ENCODE results near the gene ABHD2.
A peak's percentile ranks its signal among the peaks of the same experiment; 100 is the strongest.

Gene ABHD2

DNA sequence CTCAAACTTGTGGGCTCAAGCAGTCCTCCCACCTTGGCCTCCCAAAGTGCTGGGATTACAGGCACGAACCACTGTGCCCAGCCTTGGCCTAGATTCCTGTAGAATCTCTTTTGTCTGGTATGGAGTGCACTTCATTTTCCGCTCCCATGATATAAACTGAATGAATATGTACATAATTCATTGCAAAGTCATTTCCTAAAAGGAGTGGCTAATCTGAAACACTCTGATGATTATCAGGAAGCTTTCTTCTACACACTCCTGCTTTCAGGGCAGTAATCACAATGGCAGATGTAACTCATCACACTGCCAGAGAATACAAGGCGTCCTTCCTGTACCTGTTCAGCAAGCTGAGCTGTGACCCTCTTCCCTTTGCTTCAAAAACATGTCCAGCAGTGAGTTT lies 104.5 kb downstream of the ABHD2 start:
- H3K27ac Mint-ChIP-seq: no peak overlapping the region

DNA sequence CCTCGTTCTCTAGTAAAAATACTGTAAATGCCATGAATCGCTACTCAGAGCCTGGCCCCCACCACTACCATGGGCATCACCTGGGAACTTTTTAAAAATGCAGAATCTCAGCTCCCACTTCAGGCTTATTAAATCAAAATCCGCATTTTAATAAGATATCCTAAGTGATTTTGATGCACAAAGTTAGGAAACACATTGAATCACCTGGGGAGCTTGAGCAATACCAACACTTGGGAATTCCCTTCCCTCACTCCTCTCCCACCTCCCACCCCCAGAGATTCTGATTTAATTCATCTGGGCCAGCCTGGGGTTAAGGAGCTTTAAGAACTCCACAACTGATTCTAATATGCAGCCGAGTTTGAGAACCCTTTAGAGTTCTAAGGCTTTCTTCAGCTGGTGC lies 106.4 kb downstream of the ABHD2 start:
- Mint-ChIP-seq H3K27ac (no peak overlapping the region), H3K9me3 (no peaks in the 10 kb centered on the region), H3K4me3 (no peak overlapping the region), H3K36me3 (ENCODE audit: low read depth) (peaks cover 33% of the 10 kb centered on the region), H3K4me1 (peaks cover 11% of the 10 kb centered on the region), H3K27me3 (ENCODE audit: low read depth) (no peaks in the 10 kb centered on the region)
- TF ChIP-seq, protein P1, sequence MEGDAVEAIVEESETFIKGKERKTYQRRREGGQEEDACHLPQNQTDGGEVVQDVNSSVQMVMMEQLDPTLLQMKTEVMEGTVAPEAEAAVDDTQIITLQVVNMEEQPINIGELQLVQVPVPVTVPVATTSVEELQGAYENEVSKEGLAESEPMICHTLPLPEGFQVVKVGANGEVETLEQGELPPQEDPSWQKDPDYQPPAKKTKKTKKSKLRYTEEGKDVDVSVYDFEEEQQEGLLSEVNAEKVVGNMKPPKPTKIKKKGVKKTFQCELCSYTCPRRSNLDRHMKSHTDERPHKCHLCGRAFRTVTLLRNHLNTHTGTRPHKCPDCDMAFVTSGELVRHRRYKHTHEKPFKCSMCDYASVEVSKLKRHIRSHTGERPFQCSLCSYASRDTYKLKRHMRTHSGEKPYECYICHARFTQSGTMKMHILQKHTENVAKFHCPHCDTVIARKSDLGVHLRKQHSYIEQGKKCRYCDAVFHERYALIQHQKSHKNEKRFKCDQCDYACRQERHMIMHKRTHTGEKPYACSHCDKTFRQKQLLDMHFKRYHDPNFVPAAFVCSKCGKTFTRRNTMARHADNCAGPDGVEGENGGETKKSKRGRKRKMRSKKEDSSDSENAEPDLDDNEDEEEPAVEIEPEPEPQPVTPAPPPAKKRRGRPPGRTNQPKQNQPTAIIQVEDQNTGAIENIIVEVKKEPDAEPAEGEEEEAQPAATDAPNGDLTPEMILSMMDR (IDR thresholded peaks at IDR 0.05; ENCODE audit: unreplicated experiment in 3 of 3): no peak

More for the DNA sequence above, 104.5 kb downstream of the ABHD2 start:
- Mint-ChIP-seq H3K4me1 (peaks cover 7% of the 10 kb centered on the region), H3K4me3 (no peak overlapping the region), H3K36me3 (ENCODE audit: low read depth) (peaks cover 37% of the 10 kb centered on the region), H3K27me3 (ENCODE audit: low read depth) (no peaks in the 10 kb centered on the region), H3K9me3 (no peaks in the 10 kb centered on the region)
- TF ChIP-seq, protein P1 (IDR thresholded peaks at IDR 0.05; ENCODE audit: unreplicated experiment in 3 of 3): no peak

DNA sequence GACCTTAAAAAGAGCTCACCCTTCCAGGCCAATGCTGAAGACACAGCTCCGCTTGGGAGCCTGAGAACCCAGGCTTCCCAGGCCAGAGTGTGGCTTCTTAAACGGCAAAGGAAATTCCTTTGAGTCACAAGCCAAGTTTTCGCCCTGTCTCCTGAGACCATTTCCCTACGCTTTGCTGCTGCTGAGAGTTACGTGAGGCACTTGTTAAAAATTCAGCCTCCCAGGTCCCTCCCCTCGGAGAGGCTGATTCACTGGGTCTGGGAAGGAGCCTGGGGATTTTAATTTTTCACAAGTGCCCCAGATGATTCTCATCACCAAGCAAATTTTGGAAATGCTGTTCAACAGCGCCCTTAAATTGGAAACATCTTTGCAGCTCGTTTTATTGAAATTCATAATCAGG lies 107.6 kb downstream of the ABHD2 start:
- H3K27ac Mint-ChIP-seq: no peak overlapping the region
- H3K9me3 Mint-ChIP-seq: no peaks in the 10 kb centered on the region
- H3K4me3 Mint-ChIP-seq: no peak overlapping the region
- peaks cover 14% of the 10 kb centered on the region for H3K4me1 Mint-ChIP-seq
- TF ChIP-seq, protein P1 (IDR thresholded peaks at IDR 0.05; ENCODE audit: unreplicated experiment in 3 of 3): no peak
- peaks cover 28% of the 10 kb centered on the region for H3K36me3 Mint-ChIP-seq (ENCODE audit: low read depth)
- no peaks in the 10 kb centered on the region for H3K27me3 Mint-ChIP-seq (ENCODE audit: low read depth)

DNA sequence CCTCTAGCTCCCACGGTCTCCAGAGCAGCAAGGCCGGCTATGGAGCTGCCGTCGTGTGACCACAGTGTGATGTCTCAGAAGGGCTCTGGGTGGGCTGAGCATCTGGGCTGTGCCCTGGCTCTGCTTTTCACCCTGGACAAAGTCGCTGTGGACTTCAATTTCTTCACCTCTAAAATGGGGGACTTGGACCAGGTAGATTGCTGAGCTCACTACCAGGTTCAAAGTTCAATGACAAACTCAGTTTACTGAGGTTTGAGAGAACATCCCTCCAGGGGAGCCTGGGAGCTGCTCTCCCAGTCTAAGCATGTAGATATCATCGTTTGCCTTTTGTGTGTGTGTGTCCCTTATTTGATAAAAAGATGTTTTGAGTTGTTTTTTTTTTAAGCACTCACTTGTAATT lies 108.0 kb downstream of the ABHD2 start:
- peaks cover 26% of the 10 kb centered on the region for H3K36me3 Mint-ChIP-seq (ENCODE audit: low read depth)
- H3K9me3 Mint-ChIP-seq: no peaks in the 10 kb centered on the region
- no peaks in the 10 kb centered on the region for H3K27me3 Mint-ChIP-seq (ENCODE audit: low read depth)
- no peak overlapping the region for H3K4me3 Mint-ChIP-seq
- H3K4me1 Mint-ChIP-seq: peaks cover 14% of the 10 kb centered on the region
- TF ChIP-seq, protein P1 (IDR thresholded peaks at IDR 0.05; ENCODE audit: unreplicated experiment in 3 of 3): no peak
- no peak overlapping the region for H3K27ac Mint-ChIP-seq

DNA sequence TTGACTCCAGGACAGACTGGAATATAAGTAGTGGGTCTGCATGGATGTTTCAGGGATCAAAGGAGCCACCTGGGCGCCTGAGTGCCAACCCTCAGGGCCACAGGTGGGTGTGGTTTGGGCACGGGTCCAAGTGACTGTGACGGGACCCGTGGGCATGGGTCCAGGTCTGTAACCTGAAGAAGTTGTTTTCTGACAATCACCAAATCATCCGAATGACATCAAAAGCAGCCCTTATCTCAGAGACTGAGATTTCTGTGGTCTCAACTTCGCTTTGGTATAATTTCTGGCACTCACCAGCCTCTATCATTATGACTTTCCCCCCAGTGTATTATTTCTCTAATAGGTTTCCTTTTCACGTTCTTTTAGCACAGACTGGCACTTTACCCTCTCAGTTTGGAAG lies 108.7 kb downstream of the ABHD2 start:
- TF ChIP-seq, protein P1 (IDR thresholded peaks at IDR 0.05; ENCODE audit: unreplicated experiment in 3 of 3): no peak
- no peaks in the 10 kb centered on the region for H3K9me3 Mint-ChIP-seq
- peaks cover 26% of the 10 kb centered on the region for H3K36me3 Mint-ChIP-seq (ENCODE audit: low read depth)
- no peak overlapping the region for H3K4me3 Mint-ChIP-seq
- peaks cover 14% of the 10 kb centered on the region for H3K4me1 Mint-ChIP-seq
- H3K27me3 Mint-ChIP-seq (ENCODE audit: low read depth): no peaks in the 10 kb centered on the region
- peak overlapping the region in 1 of 3 experiments; percentile 16 for H3K27ac Mint-ChIP-seq

DNA sequence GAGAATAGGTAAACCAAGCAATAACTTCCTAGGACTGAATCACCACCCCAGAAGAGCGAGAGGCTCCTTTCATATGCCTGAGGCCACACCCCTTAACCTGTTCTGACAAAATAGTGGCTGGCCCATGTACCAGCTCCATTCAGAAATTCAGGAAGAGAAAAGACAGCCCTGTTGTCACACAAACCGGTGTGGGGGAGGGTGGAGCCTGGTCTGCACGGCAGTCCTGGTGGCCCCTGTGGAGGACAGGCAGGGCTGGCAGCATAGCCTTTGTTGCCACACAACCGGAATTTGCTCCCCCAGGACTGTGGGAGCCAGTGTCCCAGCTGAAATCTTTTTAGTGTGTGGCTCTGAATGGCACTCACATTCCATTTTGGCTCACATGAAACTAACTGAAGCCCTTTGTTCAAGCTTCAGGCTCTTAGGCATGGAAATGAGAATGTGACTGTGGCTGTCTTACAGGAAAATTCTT lies 109.3 kb downstream of the ABHD2 start:
- Mint-ChIP-seq H3K9me3 (no peaks in the 10 kb centered on the region), H3K4me1 (peaks cover 14% of the 10 kb centered on the region)

More for the DNA sequence above, 109.3 kb downstream of the ABHD2 start:
- TF ChIP-seq, protein P1 (IDR thresholded peaks at IDR 0.05; ENCODE audit: unreplicated experiment in 3 of 3): no peak
- Mint-ChIP-seq H3K36me3 (ENCODE audit: low read depth) (peaks cover 26% of the 10 kb centered on the region), H3K27me3 (ENCODE audit: low read depth) (no peaks in the 10 kb centered on the region), H3K27ac (peak overlapping the region in 1 of 3 experiments; percentile 16), H3K4me3 (no peak overlapping the region)
